HEK293 (cell line): ENCODE results near the gene CCDC81.
"Not testable (repeated sequence)": the region's sequence is repeated elsewhere in the genome, so short reads cannot be mapped to it uniquely, and the experiment has no call there.

Experiments
- CTCF ChIA-PET: fragments of 350-600 bp; formaldehyde crosslinking; extraction: SDS; loops from one replicate; lab custom pipeline; 2021; ENCODE audit warnings: antibody characterized with exemption; lab: Yijun Ruan, JAX
- POLR2A ChIA-PET: fragments of 300-600 bp; formaldehyde crosslinking; extraction: SDS; loops from one replicate; lab custom pipeline; 2020; ENCODE audit warnings: antibody characterized with exemption, inconsistent platforms; lab: Yijun Ruan, JAX
- H3K27ac ChIP-seq: fragments of 200-500 bp; sonication (Bioruptor generic); 2 replicates; pipeline ENCODE4 v1.5.1; 2014; ENCODE audit warnings: low read depth, low read length, control low read depth, inconsistent platforms; ENCODE audit errors: extremely low read depth
- H3K36me3 ChIP-seq, 2 experiments: fragments of 200-500 bp in 1 of 2; sonication (Bioruptor generic) in 1 of 2; 1 replicate in 1 of 2; 2 replicates in 1 of 2; pipeline ENCODE4 v1.5.1; 2014 to 2017; ENCODE audit warnings: inconsistent platforms in 2 of 2, low read length in 2 of 2; ENCODE audit not compliant: control insufficient read depth in 2 of 2, insufficient read depth in 1 of 2
- H3K4me1 ChIP-seq: fragments of 200-500 bp; sonication (Bioruptor generic); 2 replicates; pipeline ENCODE4 v1.5.1; 2014; ENCODE audit warnings: mild to moderate bottlenecking, low read length, inconsistent platforms; ENCODE audit not compliant: control insufficient read depth, insufficient read depth
- H3K4me3 ChIP-seq: 2 replicates; pipeline ENCODE4 v1.5.1; 2011; ENCODE audit warnings: low read depth, mild to moderate bottlenecking, control low read depth, low read length, moderate library complexity
- H3K9me3 ChIP-seq: fragments of 200-500 bp; sonication (Bioruptor generic); 2 replicates; pipeline ENCODE4 v1.5.1; 2014; ENCODE audit warnings: low read depth, low read length, inconsistent platforms; ENCODE audit not compliant: control insufficient read depth, insufficient read depth
- ELK4 ChIP-seq: IDR thresholded peaks from 2 replicates; pipeline ENCODE4 v1.6.1; 2011; ENCODE audit warnings: mild to moderate bottlenecking, low read depth, low read length, borderline replicate concordance
- MEIS1 ChIP-seq: sonication (generic); formaldehyde crosslinking; IDR thresholded peaks from 2 replicates; pipeline ENCODE4 v1.8.1; 2022; ENCODE audit warnings: missing genetic modification reagents, mild to moderate bottlenecking, borderline replicate concordance
- SCRT1 ChIP-seq: fragments of 450-650 bp; formaldehyde crosslinking; IDR thresholded peaks from 2 replicates; pipeline ENCODE4 v1.5.1; 2016; ENCODE audit warnings: missing biosample characterization, missing genetic modification characterization, borderline replicate concordance
- ZFP69B ChIP-seq: fragments of 450-650 bp; formaldehyde crosslinking; IDR thresholded peaks from 2 replicates; pipeline ENCODE4 v1.5.1; 2016; ENCODE audit warnings: missing biosample characterization, missing genetic modification characterization
- ZNF280C ChIP-seq: fragments of 450-650 bp; formaldehyde crosslinking; IDR thresholded peaks from 2 replicates; pipeline ENCODE4 v1.5.1; 2016; ENCODE audit warnings: missing biosample characterization, missing genetic modification characterization
- ZNF292 ChIP-seq: fragments of 450-650 bp; formaldehyde crosslinking; IDR thresholded peaks from 2 replicates; pipeline ENCODE4 v1.5.1; 2016; ENCODE audit warnings: low read depth, missing biosample characterization, missing genetic modification characterization, borderline replicate concordance
- ZNF335 ChIP-seq: fragments of 450-650 bp; formaldehyde crosslinking; conservative IDR thresholded peaks from 2 replicates; pipeline ENCODE4 v1.5.1; 2016; ENCODE audit warnings: missing biosample characterization, missing genetic modification characterization
- ZNF394 ChIP-seq: fragments of 450-650 bp; formaldehyde crosslinking; IDR thresholded peaks from 2 replicates; pipeline ENCODE4 v1.5.1; 2016; ENCODE audit warnings: missing biosample characterization, missing genetic modification characterization, mild to moderate bottlenecking, moderate library complexity, borderline replicate concordance
- ZNF549 ChIP-seq: fragments of 450-650 bp; IDR thresholded peaks from 2 replicates; pipeline ENCODE4 v1.5.1; 2018; ENCODE audit warnings: missing biosample characterization, missing genetic modification characterization, mild to moderate bottlenecking, inconsistent platforms, moderate library complexity
- ZNF555 ChIP-seq: fragments of 450-650 bp; formaldehyde crosslinking; conservative IDR thresholded peaks from 2 replicates; pipeline ENCODE4 v1.5.1; 2017; ENCODE audit warnings: missing biosample characterization, mild to moderate bottlenecking, missing genetic modification characterization, inconsistent platforms
- ZNF626 ChIP-seq: fragments of 450-650 bp; sonication (Bioruptor Pico); formaldehyde crosslinking; IDR thresholded peaks from 2 replicates; pipeline ENCODE4 v1.5.1; 2018; ENCODE audit warnings: missing biosample characterization, missing genetic modification characterization, inconsistent platforms
- ZNF768 ChIP-seq: fragments of 450-650 bp; formaldehyde crosslinking; IDR thresholded peaks from 2 replicates; pipeline ENCODE4 v1.5.1; 2018; ENCODE audit warnings: missing biosample characterization, mild to moderate bottlenecking, missing genetic modification characterization
- ZNF776 ChIP-seq: fragments of 450-650 bp; formaldehyde crosslinking; IDR thresholded peaks from 2 replicates; pipeline ENCODE4 v1.5.0; 2017; ENCODE audit warnings: missing biosample characterization, missing genetic modification characterization, borderline replicate concordance
- TF ChIP-seq, protein P1 (sequence below): fragments of 450-650 bp; formaldehyde crosslinking; IDR thresholded peaks from 2 replicates; pipeline ENCODE4 v1.5.1; 2017; ENCODE audit warnings: missing biosample characterization, missing genetic modification characterization
- TF ChIP-seq, protein P2 (sequence below): fragments of 450-650 bp; formaldehyde crosslinking; IDR thresholded peaks from 2 replicates; pipeline ENCODE4 v1.5.1; 2016; ENCODE audit warnings: missing biosample characterization, missing genetic modification characterization
- TF ChIP-seq, protein P3 (sequence below): fragments of 450-650 bp; formaldehyde crosslinking; IDR thresholded peaks from 2 replicates; pipeline ENCODE4 v1.5.1; 2017; ENCODE audit warnings: missing biosample characterization, missing genetic modification characterization

The CCDC81 gene

GRCh38 chr11:86431258-86431657, 56.6 kb downstream of the CCDC81 start:
- TF ChIP-seq MEIS1 (CRISPR knock-in tag) (no peak), ZNF549 (tag by site-specific recombination) (no peak), SCRT1 (tag by site-specific recombination) (no peak)
- TF ChIP-seq, all 188 proteins: peak for 0
- Histone ChIP-seq H3K27ac (no peak overlapping the region), H3K9me3 (no peaks in the 10 kb centered on the region), H3K4me1 (no peaks in the 10 kb centered on the region), H3K36me3 (no peaks in the 10 kb centered on the region), H3K4me3 (no peak overlapping the region)
- ChIA-PET CTCF (interaction anchor here (0.6 kb wide), 1 partner anchor 589 kb away, joined by 3 read pairs; no protein-coding TSS in a partner anchor), POLR2A (no interaction called here)

DNA sequence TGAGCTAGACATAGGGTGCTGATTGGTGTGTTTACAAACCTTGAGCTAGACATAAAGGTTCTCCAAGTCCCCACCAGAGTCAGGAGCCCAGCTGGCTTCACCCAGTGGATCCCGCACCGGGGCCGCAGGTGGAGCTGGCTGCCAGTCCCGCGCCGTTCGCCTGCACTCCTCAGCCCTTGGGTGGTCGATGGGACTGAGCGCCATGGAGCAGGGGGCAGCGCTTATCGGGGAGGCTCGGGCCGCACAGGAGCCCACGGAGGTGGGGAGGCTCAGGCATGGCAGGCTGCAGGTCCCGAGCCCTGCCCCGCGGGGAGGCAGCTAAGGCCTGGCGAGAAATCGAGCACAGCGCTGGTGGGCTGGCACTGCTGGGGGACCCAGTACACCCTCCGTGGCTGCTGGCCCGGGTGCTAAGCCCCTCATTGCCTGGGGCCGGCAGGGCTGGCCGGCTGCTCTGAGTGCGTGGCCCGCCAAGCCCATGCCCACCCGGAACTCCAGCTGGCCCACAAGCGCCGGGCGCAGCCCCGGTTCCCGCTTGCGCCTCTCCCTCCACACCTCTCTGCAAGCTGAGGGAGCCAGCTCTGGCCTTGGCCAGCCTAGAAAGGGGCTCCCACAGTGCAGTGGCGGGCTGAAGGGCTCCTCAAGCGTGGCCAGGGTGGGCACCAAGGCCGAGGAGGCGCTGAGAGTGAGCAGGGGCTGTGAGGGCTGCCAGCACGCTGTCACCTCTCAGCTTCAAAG, 58.8 kb downstream of the CCDC81 start:
- H3K36me3 ChIP-seq, H3K27ac ChIP-seq, H3K9me3 ChIP-seq, H3K4me1 ChIP-seq, POLR2A ChIA-PET, CTCF ChIA-PET, H3K4me3 ChIP-seq: not testable (repeated sequence)

DNA sequence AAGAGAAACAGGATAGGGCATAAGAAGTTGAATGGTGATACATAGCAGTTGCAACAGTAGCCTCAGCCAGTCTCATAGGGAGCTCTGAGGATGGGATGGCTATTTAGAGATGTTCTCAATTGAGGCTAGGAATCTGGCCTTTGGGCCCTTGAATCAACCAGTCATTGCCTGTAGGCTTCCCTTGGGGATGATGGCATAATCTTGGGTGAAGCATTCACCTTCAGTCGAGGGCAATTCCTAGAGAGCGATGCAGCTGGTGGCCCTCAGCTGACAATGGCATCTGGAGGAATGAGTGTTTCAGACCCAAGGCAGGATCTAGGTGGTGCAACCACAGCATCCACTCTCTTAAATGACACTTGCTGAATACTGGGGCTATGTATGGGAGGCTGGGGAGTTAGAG, 61.0 kb downstream of the CCDC81 start:
- Histone ChIP-seq H3K4me1 (no peaks in the 10 kb centered on the region), H3K4me3 (no peak overlapping the region), H3K36me3 (no peaks in the 10 kb centered on the region), H3K9me3 (no peaks in the 10 kb centered on the region), H3K27ac (no peak overlapping the region)
- ChIA-PET POLR2A (no interaction called here), CTCF (no interaction called here)
- no peak for TF ChIP-seq ZNF626 (tag by site-specific recombination)
- no peak for TF ChIP-seq ZNF555 (tag by site-specific recombination)
- TF ChIP-seq, protein P1, sequence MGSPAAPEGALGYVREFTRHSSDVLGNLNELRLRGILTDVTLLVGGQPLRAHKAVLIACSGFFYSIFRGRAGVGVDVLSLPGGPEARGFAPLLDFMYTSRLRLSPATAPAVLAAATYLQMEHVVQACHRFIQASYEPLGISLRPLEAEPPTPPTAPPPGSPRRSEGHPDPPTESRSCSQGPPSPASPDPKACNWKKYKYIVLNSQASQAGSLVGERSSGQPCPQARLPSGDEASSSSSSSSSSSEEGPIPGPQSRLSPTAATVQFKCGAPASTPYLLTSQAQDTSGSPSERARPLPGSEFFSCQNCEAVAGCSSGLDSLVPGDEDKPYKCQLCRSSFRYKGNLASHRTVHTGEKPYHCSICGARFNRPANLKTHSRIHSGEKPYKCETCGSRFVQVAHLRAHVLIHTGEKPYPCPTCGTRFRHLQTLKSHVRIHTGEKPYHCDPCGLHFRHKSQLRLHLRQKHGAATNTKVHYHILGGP (tag by site-specific recombination): no peak
- no peak for TF ChIP-seq ZNF394 (tag by site-specific recombination)
- no peak for TF ChIP-seq ZNF776 (tag by site-specific recombination)
- TF ChIP-seq ZNF280C (tag by site-specific recombination): no peak
- TF ChIP-seq ZNF335 (tag by site-specific recombination): no peak
- TF ChIP-seq ELK4: no peak
- no peak for TF ChIP-seq ZNF768 (tag by site-specific recombination)

DNA sequence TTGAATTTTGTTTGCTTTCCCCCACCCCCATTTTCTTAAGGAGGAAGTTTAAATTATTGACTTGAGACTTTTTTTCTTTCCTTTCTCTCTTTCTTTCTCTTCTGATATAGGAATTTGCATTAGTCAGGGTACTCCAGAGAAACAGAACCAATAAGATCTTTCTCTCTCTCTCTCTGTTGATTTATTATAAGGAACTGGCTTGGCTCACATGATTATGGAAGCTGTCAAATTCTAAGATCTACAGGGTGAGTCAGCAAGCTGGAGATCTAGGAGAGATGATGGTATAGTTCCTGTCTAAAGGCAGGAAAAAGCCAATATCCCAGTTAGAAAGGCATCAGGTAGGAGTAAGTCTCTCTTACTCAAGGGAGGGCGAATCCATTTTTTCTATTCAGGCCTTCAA, 64.0 kb downstream of the CCDC81 start:
- no peaks in the 10 kb centered on the region for H3K9me3 ChIP-seq
- POLR2A ChIA-PET: no interaction called here
- H3K27ac ChIP-seq: no peak overlapping the region
- H3K4me3 ChIP-seq: no peak overlapping the region
- TF ChIP-seq, protein P2, sequence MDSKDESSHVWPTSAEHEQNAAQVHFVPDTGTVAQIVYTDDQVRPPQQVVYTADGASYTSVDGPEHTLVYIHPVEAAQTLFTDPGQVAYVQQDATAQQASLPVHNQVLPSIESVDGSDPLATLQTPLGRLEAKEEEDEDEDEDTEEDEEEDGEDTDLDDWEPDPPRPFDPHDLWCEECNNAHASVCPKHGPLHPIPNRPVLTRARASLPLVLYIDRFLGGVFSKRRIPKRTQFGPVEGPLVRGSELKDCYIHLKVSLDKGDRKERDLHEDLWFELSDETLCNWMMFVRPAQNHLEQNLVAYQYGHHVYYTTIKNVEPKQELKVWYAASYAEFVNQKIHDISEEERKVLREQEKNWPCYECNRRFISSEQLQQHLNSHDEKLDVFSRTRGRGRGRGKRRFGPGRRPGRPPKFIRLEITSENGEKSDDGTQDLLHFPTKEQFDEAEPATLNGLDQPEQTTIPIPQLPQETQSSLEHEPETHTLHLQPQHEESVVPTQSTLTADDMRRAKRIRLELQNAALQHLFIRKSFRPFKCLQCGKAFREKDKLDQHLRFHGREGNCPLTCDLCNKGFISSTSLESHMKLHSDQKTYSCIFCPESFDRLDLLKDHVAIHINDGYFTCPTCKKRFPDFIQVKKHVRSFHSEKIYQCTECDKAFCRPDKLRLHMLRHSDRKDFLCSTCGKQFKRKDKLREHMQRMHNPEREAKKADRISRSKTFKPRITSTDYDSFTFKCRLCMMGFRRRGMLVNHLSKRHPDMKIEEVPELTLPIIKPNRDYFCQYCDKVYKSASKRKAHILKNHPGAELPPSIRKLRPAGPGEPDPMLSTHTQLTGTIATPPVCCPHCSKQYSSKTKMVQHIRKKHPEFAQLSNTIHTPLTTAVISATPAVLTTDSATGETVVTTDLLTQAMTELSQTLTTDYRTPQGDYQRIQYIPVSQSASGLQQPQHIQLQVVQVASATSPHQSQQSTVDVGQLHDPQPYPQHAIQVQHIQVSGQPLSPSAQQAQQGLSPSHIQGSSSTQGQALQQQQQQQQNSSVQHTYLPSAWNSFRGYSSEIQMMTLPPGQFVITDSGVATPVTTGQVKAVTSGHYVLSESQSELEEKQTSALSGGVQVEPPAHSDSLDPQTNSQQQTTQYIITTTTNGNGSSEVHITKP (tag by site-specific recombination): peak; percentile 44; the same call in 1 of the 2 replicates
- TF ChIP-seq ZNF292 (tag by site-specific recombination): no peak
- TF ChIP-seq, protein P3, sequence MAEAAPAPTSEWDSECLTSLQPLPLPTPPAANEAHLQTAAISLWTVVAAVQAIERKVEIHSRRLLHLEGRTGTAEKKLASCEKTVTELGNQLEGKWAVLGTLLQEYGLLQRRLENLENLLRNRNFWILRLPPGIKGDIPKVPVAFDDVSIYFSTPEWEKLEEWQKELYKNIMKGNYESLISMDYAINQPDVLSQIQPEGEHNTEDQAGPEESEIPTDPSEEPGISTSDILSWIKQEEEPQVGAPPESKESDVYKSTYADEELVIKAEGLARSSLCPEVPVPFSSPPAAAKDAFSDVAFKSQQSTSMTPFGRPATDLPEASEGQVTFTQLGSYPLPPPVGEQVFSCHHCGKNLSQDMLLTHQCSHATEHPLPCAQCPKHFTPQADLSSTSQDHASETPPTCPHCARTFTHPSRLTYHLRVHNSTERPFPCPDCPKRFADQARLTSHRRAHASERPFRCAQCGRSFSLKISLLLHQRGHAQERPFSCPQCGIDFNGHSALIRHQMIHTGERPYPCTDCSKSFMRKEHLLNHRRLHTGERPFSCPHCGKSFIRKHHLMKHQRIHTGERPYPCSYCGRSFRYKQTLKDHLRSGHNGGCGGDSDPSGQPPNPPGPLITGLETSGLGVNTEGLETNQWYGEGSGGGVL (tag by site-specific recombination): no peak
- no peak for TF ChIP-seq ZFP69B (tag by site-specific recombination)
- CTCF ChIA-PET: interaction anchor here (0.7 to 2.0 kb wide), 2 partner anchors 11 to 14 kb away, joined by 3 to 7 read pairs; no protein-coding TSS in a partner anchor
- H3K36me3 ChIP-seq: no peaks in the 10 kb centered on the region
- no peaks in the 10 kb centered on the region for H3K4me1 ChIP-seq
